Measurements from ENCODE around the gene GASK1B. TPM values are rescaled to one million over a fixed set of nuclear protein-coding genes. Genes with fewer than 3 reads are reported as not detected.

The GASK1B gene
- 0.21 to 0.46 TPM (median 0.35 TPM) in 5 replicates for total RNA-seq (2022; extraction: Qiagen RNA extraction)

GRCh38 chr4:158172261-158173258, at the start of gene GASK1B:
GASK1B (minus strand) TSS chr4:158173025; CDS start chr4:158171375, 1,650 bp downstream.

GRCh38 chr4:158209825-158210807, 37.3 kb upstream of the GASK1B start, which contains the start of gene TMEM144:
TMEM144 (plus strand) TSS chr4:158210486; CDS start chr4:158212668, 2,182 bp downstream.

Other genes starting within 250 kb of the GASK1B start
- 2.4 to 3.5 TPM (median 3.1 TPM) in 5 replicates for gene TMEM144, start 37.5 kb upstream of the GASK1B start, total RNA-seq (2022; extraction: Qiagen RNA extraction)

All from A549 treated with Mapracorat at 1 μM for 4 hours (cell line).